Kidney epithelial cell (primary cell): ENCODE data around the gene LAMP1. TPM values are rescaled to one million over a fixed set of nuclear protein-coding genes. Genes with fewer than 3 reads are reported as not detected.

Experiments
- DNase-seq: peaks from one replicate; pipeline ENCODE4 v3.0.0-alpha.2; 2010; ENCODE audit warnings: low read depth
- H3K27me3 ChIP-seq: 2 replicates; pipeline ENCODE4 v1.6.0; 2011; ENCODE audit warnings: low read length; ENCODE audit not compliant: control insufficient read depth, insufficient read depth
- H3K36me3 ChIP-seq: 2 replicates; pipeline ENCODE4 v1.5.1; 2011; ENCODE audit warnings: low read length; ENCODE audit not compliant: control insufficient read depth, insufficient read depth
- H3K4me3 ChIP-seq: 2 replicates; pipeline ENCODE4 v1.5.1; 2011; ENCODE audit warnings: low read depth, mild to moderate bottlenecking, control low read depth, low read length
- total RNA-seq: library from RNA; depleted of rRNA; stranded (reverse); fragments of >200 nt; gene quantifications from 2 replicates; pipeline ENCODE4 v1.2.3, GENCODE V29; 2015
- TF ChIP-seq, protein P1 (sequence below): IDR thresholded peaks from 2 replicates; pipeline ENCODE4 v1.5.1; 2011; ENCODE audit warnings: mild to moderate bottlenecking, moderate library complexity, low read length, control low read depth, inconsistent platforms; ENCODE audit not compliant: insufficient read depth, poor library complexity, severe bottlenecking

LAMP1 gene
- total RNA-seq, 1 donor from 2014 or later: 273 TPM

DNA sequence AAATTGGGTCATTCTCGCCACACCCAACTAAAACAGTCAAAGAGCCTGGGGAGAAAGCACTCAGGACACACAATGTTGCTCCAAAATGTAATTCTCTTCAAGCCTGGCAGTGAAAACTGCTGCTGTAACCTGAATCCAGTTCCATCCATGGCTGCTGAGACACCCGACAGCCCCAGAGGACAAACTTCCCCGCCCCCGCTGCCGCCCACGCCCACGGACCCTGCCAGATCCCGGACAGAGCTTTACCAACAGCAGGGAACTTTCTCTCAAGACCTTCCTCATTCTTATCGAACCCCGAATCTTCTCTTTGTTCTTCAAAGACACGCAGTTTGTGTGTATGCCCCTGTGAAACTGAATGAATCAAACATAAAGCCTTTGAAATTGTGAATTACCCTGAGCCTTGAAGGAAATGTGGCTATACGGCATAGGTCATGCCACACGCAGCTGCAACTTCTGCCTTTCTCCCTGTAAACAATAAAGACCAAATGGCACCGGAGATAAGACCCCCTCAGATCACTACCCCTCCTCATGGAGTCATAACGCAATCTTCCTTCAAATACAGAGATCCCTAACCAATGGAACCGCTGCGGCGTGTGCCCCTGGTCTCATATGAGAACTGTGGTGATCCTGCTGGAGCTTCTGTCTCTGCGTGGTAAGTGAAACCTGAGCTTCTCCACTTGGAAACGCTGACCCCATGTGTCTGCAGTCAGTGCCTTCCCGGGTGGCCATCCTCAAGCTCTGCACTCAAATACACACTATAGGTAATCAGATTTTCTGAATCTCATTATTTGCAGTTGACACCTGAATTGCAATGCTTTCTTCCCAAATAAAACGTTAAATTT, 4.8 kb upstream of the LAMP1 start:
- Histone ChIP-seq H3K4me3 (peak overlapping the region; percentile 30), H3K27me3 (peaks cover 9% of the 10 kb centered on the region), H3K36me3 (no peaks in the 10 kb centered on the region)
- no peak for DNase-seq
- TF ChIP-seq, protein P1, sequence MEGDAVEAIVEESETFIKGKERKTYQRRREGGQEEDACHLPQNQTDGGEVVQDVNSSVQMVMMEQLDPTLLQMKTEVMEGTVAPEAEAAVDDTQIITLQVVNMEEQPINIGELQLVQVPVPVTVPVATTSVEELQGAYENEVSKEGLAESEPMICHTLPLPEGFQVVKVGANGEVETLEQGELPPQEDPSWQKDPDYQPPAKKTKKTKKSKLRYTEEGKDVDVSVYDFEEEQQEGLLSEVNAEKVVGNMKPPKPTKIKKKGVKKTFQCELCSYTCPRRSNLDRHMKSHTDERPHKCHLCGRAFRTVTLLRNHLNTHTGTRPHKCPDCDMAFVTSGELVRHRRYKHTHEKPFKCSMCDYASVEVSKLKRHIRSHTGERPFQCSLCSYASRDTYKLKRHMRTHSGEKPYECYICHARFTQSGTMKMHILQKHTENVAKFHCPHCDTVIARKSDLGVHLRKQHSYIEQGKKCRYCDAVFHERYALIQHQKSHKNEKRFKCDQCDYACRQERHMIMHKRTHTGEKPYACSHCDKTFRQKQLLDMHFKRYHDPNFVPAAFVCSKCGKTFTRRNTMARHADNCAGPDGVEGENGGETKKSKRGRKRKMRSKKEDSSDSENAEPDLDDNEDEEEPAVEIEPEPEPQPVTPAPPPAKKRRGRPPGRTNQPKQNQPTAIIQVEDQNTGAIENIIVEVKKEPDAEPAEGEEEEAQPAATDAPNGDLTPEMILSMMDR: no peak

DNA sequence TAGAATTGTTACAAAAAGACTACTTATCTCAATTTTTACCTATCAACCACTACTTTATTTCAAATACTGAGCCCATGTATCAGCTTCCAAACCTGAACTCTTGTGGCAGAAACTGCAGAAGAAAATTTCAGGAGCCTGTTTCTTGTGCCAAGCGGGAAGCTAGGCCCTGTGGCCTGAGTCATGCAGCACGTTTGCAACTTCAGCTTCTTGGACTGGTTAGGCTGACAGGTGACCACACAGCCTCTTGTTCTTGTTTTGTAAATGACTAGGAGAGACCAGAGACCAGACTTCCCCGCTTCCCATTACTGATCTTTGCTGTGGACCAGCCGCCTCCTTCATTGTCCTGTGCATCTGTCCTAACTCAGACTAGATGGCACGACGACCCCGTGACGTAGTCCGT, 3.4 kb upstream of the LAMP1 start:
- no peak for DNase-seq
- H3K36me3 ChIP-seq: no peaks in the 10 kb centered on the region

DNA sequence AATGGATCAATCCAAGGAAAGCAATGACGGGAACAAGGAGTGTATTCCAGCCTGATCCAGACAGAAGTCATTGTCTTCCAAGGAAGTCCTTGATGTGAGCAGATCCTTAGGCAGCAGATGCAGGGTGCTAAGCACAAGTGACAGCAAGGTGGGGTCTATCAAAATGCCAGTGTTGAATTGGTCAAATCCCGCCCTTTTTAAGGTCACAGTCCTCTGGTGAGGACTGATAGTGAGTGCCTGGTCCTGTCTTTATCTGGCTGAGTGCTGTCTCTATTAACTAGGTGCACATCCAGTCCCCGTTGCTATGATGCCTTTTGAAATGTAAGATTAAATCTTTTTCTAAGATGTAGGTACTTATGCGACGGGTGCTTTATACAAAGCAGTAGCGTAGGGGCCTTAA, 1.3 kb upstream of the LAMP1 start:
- Histone ChIP-seq H3K27me3 (peaks cover 4% of the 10 kb centered on the region), H3K36me3 (no peaks in the 10 kb centered on the region), H3K4me3 (no peak overlapping the region)
- TF ChIP-seq, protein P1: no peak
- DNase-seq: no peak

More for the DNA sequence above, 3.4 kb upstream of the LAMP1 start:
- no peak overlapping the region for H3K4me3 ChIP-seq
- TF ChIP-seq, protein P1: no peak
- H3K27me3 ChIP-seq: peaks cover 9% of the 10 kb centered on the region

DNA sequence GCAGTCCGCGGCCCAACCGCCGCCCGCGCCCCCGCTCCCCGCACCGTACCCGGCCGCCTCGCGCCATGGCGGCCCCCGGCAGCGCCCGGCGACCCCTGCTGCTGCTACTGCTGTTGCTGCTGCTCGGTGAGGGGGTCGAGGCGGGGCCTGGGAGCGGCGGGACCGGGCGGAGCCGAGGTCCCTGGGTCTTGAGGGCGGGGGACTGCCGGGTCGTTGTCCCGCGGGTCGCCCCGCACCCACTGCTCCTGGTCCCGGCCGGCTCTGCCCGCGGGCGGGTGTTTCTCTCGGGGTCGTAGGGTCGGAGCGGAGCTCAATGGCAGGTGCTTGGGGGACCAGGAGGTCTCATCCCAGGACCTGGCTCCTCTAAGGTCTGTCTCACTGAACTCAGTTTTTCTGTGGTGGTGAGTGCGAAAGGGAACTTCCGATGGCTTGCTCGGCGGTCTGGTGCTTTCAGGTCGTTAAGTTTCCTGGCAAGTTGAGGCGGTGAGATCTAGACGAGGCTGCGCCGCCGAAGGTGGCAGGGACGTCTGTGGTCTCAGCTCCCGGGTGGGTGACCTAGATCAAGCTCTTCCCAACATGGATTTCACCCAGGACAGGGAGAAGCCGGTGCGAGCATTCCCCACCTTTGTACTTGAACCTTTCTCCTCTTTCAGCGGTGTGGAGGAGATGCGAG, 467 bp downstream of the LAMP1 start:
- H3K36me3 ChIP-seq: no peaks in the 10 kb centered on the region
- no peaks in the 10 kb centered on the region for H3K27me3 ChIP-seq
- TF ChIP-seq, protein P1: no peak
- peak overlapping the region; percentile 93 for H3K4me3 ChIP-seq
- DNase-seq: no peak

DNA sequence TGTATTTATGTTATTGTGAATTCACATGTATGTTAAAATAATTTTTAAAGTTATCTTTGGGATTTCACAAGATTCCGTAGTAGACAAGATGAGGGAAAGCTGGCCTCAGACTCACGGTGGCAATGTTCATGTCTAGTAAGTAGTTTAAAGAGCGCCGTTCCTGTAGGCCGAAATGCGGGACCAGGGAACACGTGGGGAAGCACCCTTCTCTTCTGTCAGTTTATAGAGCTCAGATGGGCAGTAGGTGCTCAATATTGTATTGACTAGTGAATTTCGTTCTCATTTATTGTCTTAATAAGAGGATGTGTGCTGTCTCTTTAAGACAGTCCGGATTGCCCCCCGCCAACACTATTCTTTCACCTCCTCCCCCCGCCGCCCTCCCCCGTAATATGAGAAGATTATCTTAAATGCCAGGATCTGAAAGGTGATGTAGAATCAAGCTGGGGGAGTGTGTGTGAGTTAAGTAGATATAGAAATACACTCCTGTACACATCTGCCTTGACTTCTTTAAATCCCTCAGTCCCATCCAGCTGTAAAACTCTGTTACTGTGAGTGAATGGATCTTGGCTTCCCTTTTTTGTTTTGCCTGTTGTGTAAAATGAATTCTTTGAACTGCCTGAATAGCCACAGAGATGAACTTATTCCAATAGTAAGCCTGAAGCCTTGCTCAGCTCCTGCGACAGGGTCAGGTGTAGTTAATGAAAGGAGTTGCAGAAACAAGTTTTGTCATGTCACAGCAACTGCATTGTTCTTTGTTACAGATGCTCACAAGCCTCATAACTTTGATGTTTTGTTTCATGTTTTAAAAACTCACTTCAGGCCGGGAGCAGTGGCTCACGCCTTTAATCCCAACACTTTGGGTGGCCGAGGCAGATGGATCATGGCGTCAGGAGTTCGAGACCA, 1.3 kb downstream of the LAMP1 start:
- no peaks in the 10 kb centered on the region for H3K36me3 ChIP-seq
- H3K4me3 ChIP-seq: peak overlapping the region; percentile 93
- no peaks in the 10 kb centered on the region for H3K27me3 ChIP-seq
- TF ChIP-seq, protein P1: no peak
- no peak for DNase-seq
